Measurements from ENCODE around the gene RNF148. TPM values are rescaled to one million over a fixed set of nuclear protein-coding genes. Genes with fewer than 3 reads are reported as not detected.
"Not testable (repeated sequence)": the region's sequence is repeated elsewhere in the genome, so short reads cannot be mapped to it uniquely, and the experiment has no call there.

RNF148 gene
- total and polyA plus RNA-seq, 2 donors from 2014 or later: 0.41 to 2.2 TPM

DNA sequence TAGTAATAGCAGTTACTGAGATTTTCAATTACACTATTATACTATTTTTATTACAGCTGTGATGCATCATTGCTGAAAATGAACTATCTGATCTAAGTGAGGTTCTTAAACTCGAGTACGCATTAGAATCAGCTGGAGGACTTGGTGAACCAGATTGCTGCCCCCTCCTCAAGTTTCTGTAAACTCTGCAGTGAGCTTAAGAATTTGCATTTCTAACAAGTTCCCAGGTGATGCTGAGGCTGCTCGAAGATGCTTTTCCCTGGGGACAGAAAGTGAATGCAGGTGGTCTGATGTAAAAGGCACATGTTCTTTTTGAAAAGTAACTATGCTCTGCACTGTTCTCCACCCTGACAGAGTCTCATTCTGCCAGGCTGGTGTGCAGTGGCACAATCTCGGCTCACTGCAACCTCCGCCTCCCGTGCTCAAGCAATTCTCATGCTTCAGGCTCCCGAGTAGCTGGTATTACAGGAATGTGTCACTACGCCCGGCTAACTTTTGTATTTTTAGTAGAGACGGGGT, 16.3 kb downstream of the RNF148 start:
- Histone ChIP-seq H3K4me1 (ENCODE audit: control insufficient read depth in 2 of 3, insufficient read depth in 2 of 3, low read depth in 1 of 3, low read length in 3 of 3) (no peaks in the 10 kb centered on the region), H3K27ac (ENCODE audit: low read depth in 2 of 2, low read length in 2 of 2) (no peak overlapping the region), H3K27me3 (ENCODE audit: control insufficient read depth, insufficient read depth, low read length) (no peaks in the 10 kb centered on the region), H3K9me3 (ENCODE audit: control insufficient read depth in 2 of 3, insufficient read depth in 1 of 3, low read length in 3 of 3) (no peaks in the 10 kb centered on the region), H3K9ac (ENCODE audit: low read length in 3 of 3) (no peak overlapping the region), H3K36me3 (ENCODE audit: control insufficient read depth in 2 of 3, insufficient read depth in 3 of 3, low read length in 3 of 3) (no peaks in the 10 kb centered on the region), H3K4me3 (ENCODE audit: low read length in 3 of 3) (no peak overlapping the region)
- intact Hi-C loops (cut with DNase I): no loop called here
- TF ChIP-seq CTCF (IDR thresholded peaks at IDR 0.05; ENCODE audit: borderline replicate concordance, extremely low read depth, insufficient read depth): no peak
- DNase-seq: peak in 2 of 5 donors; percentile 25 to 32
- FAIRE-seq: no peak

DNA sequence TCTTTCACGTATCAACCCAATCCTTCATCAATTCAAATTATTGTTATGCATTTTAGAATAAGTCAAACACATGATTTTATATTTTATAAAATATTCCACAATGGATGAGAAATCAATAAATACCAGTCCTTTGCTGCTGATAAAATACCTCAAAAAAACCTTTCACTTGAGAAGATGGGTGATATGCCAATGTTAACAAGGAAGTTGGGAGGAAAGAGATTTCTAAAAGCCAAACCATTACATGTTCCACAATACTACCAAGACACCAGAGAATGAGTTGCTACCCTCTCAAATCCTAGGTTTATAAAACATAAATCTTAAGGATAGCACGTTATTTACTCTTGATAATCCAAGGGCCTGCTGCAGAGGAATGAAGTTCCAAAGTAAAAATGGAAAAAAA, 18.2 kb downstream of the RNF148 start:
- intact Hi-C loops (cut with DNase I): no loop called here
- no peak overlapping the region for H3K27ac ChIP-seq (ENCODE audit: low read depth in 2 of 2, low read length in 2 of 2)

DNA sequence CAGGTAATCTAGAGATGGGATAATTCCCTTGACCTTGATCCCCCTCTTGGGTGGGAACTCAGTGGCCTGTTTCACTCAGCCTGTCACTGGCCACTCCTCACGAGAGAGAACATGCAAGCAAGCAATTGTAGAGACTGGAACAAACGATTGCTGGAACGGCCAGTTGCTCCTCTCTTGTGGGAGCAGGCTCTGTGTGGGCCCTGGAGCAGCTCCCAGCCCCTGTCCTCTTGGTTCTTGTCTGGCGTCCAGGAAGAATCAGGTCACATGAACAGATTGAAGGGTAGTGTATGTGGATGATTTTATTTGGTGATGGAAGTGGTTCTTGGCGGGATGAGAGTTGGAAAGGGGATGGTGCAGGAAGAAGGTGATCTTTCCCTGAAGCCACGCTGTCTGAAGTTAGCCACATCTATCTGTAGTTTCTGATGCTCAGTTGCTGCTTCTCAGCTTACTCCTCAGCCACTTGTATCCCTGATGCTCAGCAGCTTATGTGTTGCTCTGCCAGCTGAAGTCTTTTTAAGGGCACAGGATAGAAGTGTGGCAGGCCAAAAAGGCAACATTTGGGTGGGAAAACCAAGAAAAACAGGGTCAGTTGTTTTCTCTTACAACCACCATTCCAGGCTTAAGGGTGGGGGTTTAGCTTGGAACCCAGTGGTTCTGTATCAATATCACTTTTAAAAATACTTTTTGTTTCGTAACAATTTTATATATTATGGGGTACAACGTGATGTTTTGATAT, 19.7 kb downstream of the RNF148 start:
- DNase-seq: no peak
- Histone ChIP-seq H3K9ac (ENCODE audit: low read length in 3 of 3) (no peak overlapping the region), H3K36me3 (ENCODE audit: control insufficient read depth in 2 of 3, insufficient read depth in 3 of 3, low read length in 3 of 3) (no peaks in the 10 kb centered on the region), H3K27ac (ENCODE audit: low read depth in 2 of 2, low read length in 2 of 2) (no peak overlapping the region), H3K4me1 (ENCODE audit: control insufficient read depth in 2 of 3, insufficient read depth in 2 of 3, low read depth in 1 of 3, low read length in 3 of 3) (peaks cover 0 to 3% (median 0%) of the 10 kb centered on the region in 3 donors), H3K4me3 (ENCODE audit: low read length in 3 of 3) (no peak overlapping the region), H3K27me3 (ENCODE audit: control insufficient read depth, insufficient read depth, low read length) (no peaks in the 10 kb centered on the region), H3K9me3 (ENCODE audit: control insufficient read depth in 2 of 3, insufficient read depth in 1 of 3, low read length in 3 of 3) (no peaks in the 10 kb centered on the region)
- no peak for TF ChIP-seq CTCF (IDR thresholded peaks at IDR 0.05; ENCODE audit: borderline replicate concordance, extremely low read depth, insufficient read depth)
- FAIRE-seq: no peak
- intact Hi-C loops (cut with DNase I): no loop called here

More for the DNA sequence above, 18.2 kb downstream of the RNF148 start:
- TF ChIP-seq CTCF (IDR thresholded peaks at IDR 0.05; ENCODE audit: borderline replicate concordance, extremely low read depth, insufficient read depth): no peak
- Histone ChIP-seq H3K9me3 (ENCODE audit: control insufficient read depth in 2 of 3, insufficient read depth in 1 of 3, low read length in 3 of 3) (no peaks in the 10 kb centered on the region), H3K27me3 (ENCODE audit: control insufficient read depth, insufficient read depth, low read length) (no peaks in the 10 kb centered on the region), H3K4me1 (ENCODE audit: control insufficient read depth in 2 of 3, insufficient read depth in 2 of 3, low read depth in 1 of 3, low read length in 3 of 3) (peaks cover 0 to 3% (median 0%) of the 10 kb centered on the region in 3 donors), H3K9ac (ENCODE audit: low read length in 3 of 3) (no peak overlapping the region), H3K36me3 (ENCODE audit: control insufficient read depth in 2 of 3, insufficient read depth in 3 of 3, low read length in 3 of 3) (no peaks in the 10 kb centered on the region), H3K4me3 (ENCODE audit: low read length in 3 of 3) (no peak overlapping the region)
- DNase-seq (no peak), FAIRE-seq (no peak)

DNA sequence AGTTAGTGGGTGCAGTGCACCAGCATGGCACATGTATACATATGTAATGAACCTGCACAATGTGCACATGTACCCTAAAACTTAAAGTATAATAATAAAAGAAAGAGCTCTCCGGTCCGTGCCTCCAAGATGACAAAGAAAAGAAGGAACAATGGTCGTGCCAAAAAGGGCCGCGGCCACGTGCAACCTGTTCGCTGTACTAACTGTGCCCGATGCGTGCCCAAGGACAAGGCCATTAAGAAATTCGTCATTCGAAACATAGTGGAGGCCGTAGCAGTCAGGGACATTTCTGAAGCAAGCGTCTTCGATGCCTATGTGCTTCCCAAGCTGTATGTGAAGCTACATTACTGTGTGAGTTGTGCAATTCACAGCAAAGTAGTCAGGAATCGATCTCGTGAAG, 21.5 kb downstream of the RNF148 start:
- H3K9me3 ChIP-seq (ENCODE audit: control insufficient read depth in 2 of 3, insufficient read depth in 1 of 3, low read length in 3 of 3); intact Hi-C loops (cut with DNase I): not testable (repeated sequence)

More for the DNA sequence above, 21.5 kb downstream of the RNF148 start:
- not testable (repeated sequence) for H3K27me3 ChIP-seq (ENCODE audit: control insufficient read depth, insufficient read depth, low read length); H3K4me3 ChIP-seq (ENCODE audit: low read length in 3 of 3); H3K36me3 ChIP-seq (ENCODE audit: control insufficient read depth in 2 of 3, insufficient read depth in 3 of 3, low read length in 3 of 3); FAIRE-seq; H3K27ac ChIP-seq (ENCODE audit: low read depth in 2 of 2, low read length in 2 of 2); H3K9ac ChIP-seq (ENCODE audit: low read length in 3 of 3); H3K4me1 ChIP-seq (ENCODE audit: control insufficient read depth in 2 of 3, insufficient read depth in 2 of 3, low read depth in 1 of 3, low read length in 3 of 3); DNase-seq
